H1 (cell line): ENCODE data around the gene LRRTM4. TPM values are rescaled to one million over a fixed set of nuclear protein-coding genes. Genes with fewer than 3 reads are reported as not detected.

Experiments
- CTCF ChIA-PET: fragments of 300-600 bp; sonication (Branson Sonifier 250); formaldehyde crosslinking; loops from one replicate; lab custom pipeline; 2021; ENCODE audit not compliant: partially characterized antibody; lab: Charles Lee
- POLR2A ChIA-PET: fragments of 300-600 bp; sonication (Branson Sonifier 250); formaldehyde crosslinking; loops from one replicate; lab custom pipeline; 2021; ENCODE audit warnings: inconsistent platforms; ENCODE audit not compliant: partially characterized antibody; lab: Charles Lee
- DNase-seq, 2 experiments: peaks; one replicate each; pipeline versions ENCODE4 v3.0.0 to v3.0.0-alpha.2; 2010 to 2022; ENCODE audit warnings: low spot score in 2 of 2, low read depth in 1 of 2, mixed read lengths in 1 of 2
- FAIRE-seq: peaks from 2 replicates; lab custom pipeline; 2011; peaks lifted over from hg19 to GRCh38; lab: Jason Lieb, UNC
- H2AFZ ChIP-seq: 2 replicates; pipeline ENCODE4 v1.8.1; 2012; ENCODE audit warnings: low read length, inconsistent platforms
- H2AK5ac ChIP-seq: 2 replicates; pipeline ENCODE4 v1.6.1; 2013; ENCODE audit warnings: low read depth, low read length
- H2BK120ac ChIP-seq: replicated peaks from 2 replicates; pipeline ENCODE3; 2013; ENCODE audit warnings: low read depth, low read length, inconsistent platforms
- H2BK12ac ChIP-seq: 2 replicates; pipeline ENCODE4 v1.6.1; 2013; ENCODE audit warnings: low read depth, low read length
- H2BK15ac ChIP-seq: 2 replicates; pipeline ENCODE4 v1.6.1; 2013; ENCODE audit warnings: low read length
- H2BK20ac ChIP-seq: 2 replicates; pipeline ENCODE4 v1.6.1; 2013; ENCODE audit warnings: low read length
- H2BK5ac ChIP-seq: 2 replicates; pipeline ENCODE4 v1.6.1; 2013; ENCODE audit warnings: low read depth, low read length
- H3K14ac ChIP-seq: 2 replicates; pipeline ENCODE4 v1.6.1; 2013; ENCODE audit warnings: inconsistent platforms; ENCODE audit not compliant: insufficient read length
- H3K18ac ChIP-seq: 2 replicates; pipeline ENCODE4 v1.6.1; 2013; ENCODE audit warnings: low read length; ENCODE audit errors: extremely low read depth
- H3K23ac ChIP-seq: 2 replicates; pipeline ENCODE4 v1.6.1; 2013; ENCODE audit warnings: inconsistent platforms; ENCODE audit not compliant: insufficient read length
- H3K23me2 ChIP-seq: 2 replicates; pipeline ENCODE4 v1.6.1; 2013; ENCODE audit warnings: low read depth, low read length
- H3K27ac ChIP-seq: 2 replicates; pipeline ENCODE4 v1.6.1; 2011; ENCODE audit warnings: low read depth, low read length, inconsistent platforms
- H3K27me3 ChIP-seq, 4 experiments: replicated peaks in 1 of 4; 1 replicate in 1 of 4; 2 replicates in 3 of 4; pipeline versions ENCODE4 v1.6.1 to v1.8.1; 2011 to 2013; ENCODE audit warnings: low read length in 3 of 4, mild to moderate bottlenecking in 3 of 4, inconsistent platforms in 2 of 4, mixed read lengths in 2 of 4, moderate library complexity in 1 of 4; ENCODE audit not compliant: control insufficient read depth in 3 of 4, insufficient read depth in 3 of 4; ENCODE audit errors: extremely low read depth in 1 of 4
- H3K36me3 ChIP-seq, 4 experiments: 2 replicates each; pipeline versions ENCODE4 v1.6.1 to v1.8.1; 2011 to 2013; ENCODE audit warnings: mild to moderate bottlenecking in 4 of 4, low read length in 3 of 4, moderate library complexity in 2 of 4, control low read depth in 1 of 4, inconsistent platforms in 1 of 4; ENCODE audit not compliant: insufficient read depth in 4 of 4, control insufficient read depth in 2 of 4
- H3K4ac ChIP-seq: replicated peaks from 2 replicates; pipeline ENCODE3; 2013; ENCODE audit warnings: low read length, low read depth, mixed read lengths, inconsistent platforms; ENCODE audit not compliant: insufficient read length
- H3K4me1 ChIP-seq, 4 experiments: replicated peaks in 1 of 4; 1 replicate in 1 of 4; 2 replicates in 3 of 4; pipeline versions ENCODE4 v1.6.1 to v1.8.1; 2011 to 2013; ENCODE audit warnings: low read length in 3 of 4, inconsistent platforms in 2 of 4, mixed read lengths in 1 of 4; ENCODE audit not compliant: insufficient read depth in 4 of 4, control insufficient read depth in 3 of 4
- H3K4me2 ChIP-seq, 2 experiments: 2 replicates each; pipeline versions ENCODE4 v1.6.1 to v1.8.1; 2011 to 2013; ENCODE audit warnings: low read depth in 2 of 2, low read length in 2 of 2, control low read depth in 1 of 2, inconsistent platforms in 1 of 2, mild to moderate bottlenecking in 1 of 2; ENCODE audit not compliant: insufficient read depth in 1 of 2
- H3K4me3 ChIP-seq, 4 experiments: fragments of 200-600, 300-600 bp in 1 of 4; sonication (generic), shearing (Covaris generic), sonication (Bioruptor Twin) in 1 of 4; 2 replicates each; pipeline versions ENCODE4 v1.5.1 to v1.8.1; 2011 to 2016; ENCODE audit warnings: low read length in 4 of 4, low read depth in 3 of 4, control low read depth in 2 of 4, inconsistent platforms in 2 of 4, mild to moderate bottlenecking in 2 of 4, mixed read lengths in 1 of 4, moderate library complexity in 1 of 4; ENCODE audit not compliant: insufficient read depth in 2 of 4; ENCODE audit errors: extremely low read depth in 1 of 4
- H3K56ac ChIP-seq: replicated peaks from 2 replicates; pipeline ENCODE3; 2013; ENCODE audit warnings: low read depth, mild to moderate bottlenecking, mixed read lengths, low read length, inconsistent platforms; ENCODE audit not compliant: insufficient read length
- H3K79me1 ChIP-seq: 2 replicates; pipeline ENCODE4 v1.6.1; 2013; ENCODE audit warnings: low read depth, low read length, control low read depth
- H3K79me2 ChIP-seq, 2 experiments: 2 replicates each; pipeline versions ENCODE4 v1.6.1 to v1.8.1; 2012 to 2013; ENCODE audit warnings: low read length in 2 of 2, mild to moderate bottlenecking in 2 of 2, inconsistent platforms in 1 of 2; ENCODE audit not compliant: insufficient read depth in 2 of 2, control insufficient read depth in 1 of 2
- H3K9ac ChIP-seq, 4 experiments: replicated peaks in 1 of 4; 1 replicate in 1 of 4; 2 replicates in 3 of 4; pipeline versions ENCODE4 v1.6.1 to v1.8.1; 2011 to 2013; ENCODE audit warnings: low read depth in 3 of 4, low read length in 3 of 4, control low read depth in 2 of 4, mild to moderate bottlenecking in 2 of 4, moderate library complexity in 2 of 4, inconsistent platforms in 1 of 4; ENCODE audit errors: extremely low read depth in 1 of 4
- H3K9me3 ChIP-seq, 2 experiments: 2 replicates each; pipeline versions ENCODE4 v1.6.1 to v1.8.1; 2012 to 2013; ENCODE audit warnings: mild to moderate bottlenecking in 2 of 2, moderate library complexity in 2 of 2, control low read depth in 1 of 2, inconsistent platforms in 1 of 2, low read depth in 1 of 2, low read length in 1 of 2, mixed read lengths in 1 of 2; ENCODE audit not compliant: insufficient read depth in 2 of 2
- H4K20me1 ChIP-seq, 2 experiments: replicated peaks in 1 of 2; 2 replicates each; pipeline versions ENCODE3 to v1.8.1; 2011 to 2013; ENCODE audit warnings: inconsistent platforms in 2 of 2, low read length in 2 of 2, mild to moderate bottlenecking in 1 of 2; ENCODE audit not compliant: insufficient read depth in 2 of 2, control insufficient read depth in 1 of 2
- H4K5ac ChIP-seq: 2 replicates; pipeline ENCODE4 v1.6.1; 2013; ENCODE audit warnings: low read length, low read depth, mixed read lengths, inconsistent platforms; ENCODE audit not compliant: insufficient read length
- H4K8ac ChIP-seq: 2 replicates; pipeline ENCODE4 v1.8.0; 2013; ENCODE audit warnings: mild to moderate bottlenecking, moderate library complexity, low read length, inconsistent platforms; ENCODE audit not compliant: insufficient read depth; ENCODE audit errors: extremely low read depth
- H4K91ac ChIP-seq: replicated peaks from 2 replicates; pipeline ENCODE3; 2013; ENCODE audit warnings: low read length, mixed read lengths, inconsistent platforms; ENCODE audit not compliant: insufficient read length
- BCL11A ChIP-seq, 2 experiments: IDR thresholded peaks; one replicate each; pipeline ENCODE4 v1.6.1; 2011; ENCODE audit warnings: low read depth in 2 of 2, low read length in 2 of 2, mild to moderate bottlenecking in 2 of 2
- CREB1 ChIP-seq: IDR thresholded peaks from 2 replicates; pipeline ENCODE4 v1.6.1; 2012; ENCODE audit warnings: inconsistent platforms
- E2F6 ChIP-seq: IDR thresholded peaks from 2 replicates; pipeline ENCODE4 v1.6.1; 2012; ENCODE audit warnings: inconsistent platforms
- EGR1 ChIP-seq: IDR thresholded peaks from 2 replicates; pipeline ENCODE4 v1.6.1; 2011; ENCODE audit warnings: low read depth, low read length, borderline replicate concordance
- FOSL1 ChIP-seq: IDR thresholded peaks from 2 replicates; pipeline ENCODE4 v1.6.1; 2011; ENCODE audit warnings: mild to moderate bottlenecking, low read depth, low read length, moderate library complexity; ENCODE audit not compliant: insufficient read depth
- JUND ChIP-seq: IDR thresholded peaks from 2 replicates; pipeline ENCODE4 v1.6.1; 2011; ENCODE audit warnings: mild to moderate bottlenecking, improper control_type of control experiment, low read length
- MAFK ChIP-seq: IDR thresholded peaks from 2 replicates; pipeline ENCODE4 v1.6.1; 2012; ENCODE audit warnings: low read depth, mild to moderate bottlenecking, improper control_type of control experiment, low read length
- WGBS, 2 experiments: shearing (Covaris generic) in 1 of 2; methylation state at CpG; one replicate each; pipeline versions ENCODE4 v1.1.6 to v1.1.7; 2013 to 2015; ENCODE audit warnings: low lambda C conversion rate in 2 of 2, mixed read lengths in 2 of 2, inconsistent platforms in 1 of 2, low coverage in 1 of 2, missing lambda C conversion rate in 1 of 2; ENCODE audit not compliant: insufficient replicate concordance in 2 of 2, insufficient coverage in 1 of 2, insufficient read length in 1 of 2; ENCODE audit errors: extremely low coverage in 1 of 2, missing lambda C conversion rate in 1 of 2; 5-methylcytosine and 5-hydroxymethylcytosine counted together
- polyA plus RNA-seq, 7 experiments: library from polyadenylated mRNA; depleted of rRNA in 3 of 7; stranded (reverse) in 5 of 7; unstranded in 2 of 7; fragments of >200 nt in 5 of 7; fragments of 200-250 nt in 2 of 7; gene quantifications; 1 replicate in 5 of 7; 2 replicates in 1 of 7; 4 replicates in 1 of 7; pipeline versions ENCODE4 v1.2.1 to v1.2.3, GENCODE V29; 2011 to 2013; ENCODE audit warnings: missing spikeins in 2 of 7, mixed read lengths in 2 of 7
- total RNA-seq: library from RNA; stranded (reverse); fragmentation: NEBNext Ultra II Directional; extraction: Animal tissue kit (Norgen Biotek cat#: 25700); gene quantifications from 2 replicates; pipeline ENCODE4 v1.2.1, GENCODE V29; 2021

The LRRTM4 gene
- total and polyA plus RNA-seq, 2 of the 8 experiments (the other 6 are each of a cell fraction or from before 2014, with no cell fraction given) = 3.6 to 9.5 TPM

GRCh38 chr2:77458216-77458615 lies 64.0 kb downstream of the LRRTM4 start:
- no peak overlapping the region for H2AK5ac ChIP-seq
- H3K79me1 ChIP-seq = no peaks in the 10 kb centered on the region
- no peak overlapping the region for H3K23ac ChIP-seq
- no peaks in the 10 kb centered on the region for H3K36me3 ChIP-seq
- H4K5ac ChIP-seq = no peak overlapping the region
- no peak overlapping the region for H2BK120ac ChIP-seq
- H3K9ac ChIP-seq = no peak overlapping the region
- no peak for FAIRE-seq
- no peaks in the 10 kb centered on the region for H3K23me2 ChIP-seq
- H4K8ac ChIP-seq = no peak overlapping the region
- ChIA-PET POLR2A (no interaction called here), CTCF (no interaction called here)
- WGBS, 2 experiments = 83% methylated on average over 3 of the region's 3 CpGs; no CpG with 5 or more reads in 1 of the 2 experiments
- no peak for TF ChIP-seq E2F6
- no peak for TF ChIP-seq MAFK
- TF ChIP-seq CREB1 = no peak
- TF ChIP-seq FOSL1 = no peak
- TF ChIP-seq EGR1 = no peak
- TF ChIP-seq JUND = no peak
- TF ChIP-seq BCL11A (IDR thresholded peaks at IDR 0.05; ENCODE audit: low read depth in 2 of 2, low read length in 2 of 2) = no peak
- DNase-seq = no peak
- H4K91ac ChIP-seq = no peak overlapping the region
- no peak overlapping the region for H3K4me3 ChIP-seq
- H2AFZ ChIP-seq = no peak overlapping the region
- H3K9me3 ChIP-seq = no peaks in the 10 kb centered on the region
- no peak overlapping the region for H3K27ac ChIP-seq
- no peak overlapping the region for H2BK20ac ChIP-seq
- H3K56ac ChIP-seq = no peak overlapping the region
- peaks cover 0 to 4% (median 2%) of the 10 kb centered on the region in 4 experiments; a peak in 1 of 7 replicates for H3K4me1 ChIP-seq
- no peaks in the 10 kb centered on the region for H4K20me1 ChIP-seq
- no peak overlapping the region for H3K14ac ChIP-seq
- H3K4me2 ChIP-seq = no peak overlapping the region
- peaks cover 0 to 1% (median 0%) of the 10 kb centered on the region in 4 experiments; a peak in 1 of 7 replicates for H3K27me3 ChIP-seq
- H2BK15ac ChIP-seq = no peak overlapping the region
- H3K79me2 ChIP-seq = no peaks in the 10 kb centered on the region
- H3K4ac ChIP-seq = no peak overlapping the region
- H2BK5ac ChIP-seq = no peak overlapping the region
- H3K18ac ChIP-seq = no peak overlapping the region
- H2BK12ac ChIP-seq = no peak overlapping the region
